Measurements from ENCODE around the gene SH3GL1.
"Not testable (repeated sequence)": the region's sequence is repeated elsewhere in the genome, so short reads cannot be mapped to it uniquely, and the experiment has no call there.

SH3GL1 gene

GRCh38 chr19:4362831-4363545 is 37.4 kb downstream of the SH3GL1 start:
- DNase-seq (ENCODE audit: low spot score): peak; percentile 77

GRCh38 chr19:4362101-4362828 is 38.1 kb downstream of the SH3GL1 start:
- DNase-seq (ENCODE audit: low spot score): no peak

- DNase-seq (ENCODE audit: low spot score): no peak
These were observed 38.9 kb downstream of the SH3GL1 start for GRCh38 chr19:4361152-4362046.

- no peak for DNase-seq (ENCODE audit: low spot score)
These were observed 39.7 kb downstream of the SH3GL1 start for GRCh38 chr19:4360641-4361151.

- no peak for DNase-seq (ENCODE audit: low spot score)
These were observed 40.2 kb downstream of the SH3GL1 start for GRCh38 chr19:4360081-4360569.

- DNase-seq (ENCODE audit: low spot score): no peak
These were observed 40.7 kb downstream of the SH3GL1 start for GRCh38 chr19:4359627-4360000.

GRCh38 chr19:4358709-4359626 is 41.4 kb downstream of the SH3GL1 start:
- DNase-seq (ENCODE audit: low spot score): no peak

- DNase-seq (ENCODE audit: low spot score): no peak
These were observed 42.4 kb downstream of the SH3GL1 start for GRCh38 chr19:4357921-4358326.

GRCh38 chr19:4357095-4357797 is 43.1 kb downstream of the SH3GL1 start:
- no peak for DNase-seq (ENCODE audit: low spot score)

GRCh38 chr19:4354897-4355296 is 45.5 kb downstream of the SH3GL1 start:
- DNase-seq (ENCODE audit: low spot score): no peak

- no peak for DNase-seq (ENCODE audit: low spot score)
These were observed 46.1 kb downstream of the SH3GL1 start for GRCh38 chr19:4354282-4354681.

- DNase-seq (ENCODE audit: low spot score): no peak
These were observed 47.6 kb downstream of the SH3GL1 start for GRCh38 chr19:4352701-4353121.

- DNase-seq (ENCODE audit: low spot score): no peak
These were observed 49.6 kb downstream of the SH3GL1 start for GRCh38 chr19:4350726-4351125.

- DNase-seq (ENCODE audit: low spot score): no peak
These were observed 50.2 kb downstream of the SH3GL1 start for GRCh38 chr19:4350111-4350510.

GRCh38 chr19:4349225-4349624 is 51.1 kb downstream of the SH3GL1 start:
- not testable (repeated sequence) for DNase-seq (ENCODE audit: low spot score)

GRCh38 chr19:4347521-4347920 is 52.8 kb downstream of the SH3GL1 start:
- no peak for DNase-seq (ENCODE audit: low spot score)

- no peak for DNase-seq (ENCODE audit: low spot score)
These were observed 54.3 kb downstream of the SH3GL1 start for GRCh38 chr19:4346020-4346383.

GRCh38 chr19:4345342-4346019 is 54.9 kb downstream of the SH3GL1 start:
- no peak for DNase-seq (ENCODE audit: low spot score)

GRCh38 chr19:4343370-4344307 is 56.7 kb downstream of the SH3GL1 start, which contains the start of gene MPND:
MPND (plus strand) TSS chr19:4343562; CDS start chr19:4343594, 32 bp downstream.
- peak; percentile 88 for DNase-seq (ENCODE audit: low spot score)

Data from cerebellar cortex (tissue), 1 donor.